ENCODE results near the gene METTL9. TPM values are rescaled to one million over a fixed set of nuclear protein-coding genes. Genes with fewer than 3 reads are reported as not detected.
"Not testable (repeated sequence)": the region's sequence is repeated elsewhere in the genome, so short reads cannot be mapped to it uniquely, and the experiment has no call there.

Gene METTL9
- total RNA-seq = 100 to 1,000 TPM; 128 to 162 (median 140) TPM

DNA sequence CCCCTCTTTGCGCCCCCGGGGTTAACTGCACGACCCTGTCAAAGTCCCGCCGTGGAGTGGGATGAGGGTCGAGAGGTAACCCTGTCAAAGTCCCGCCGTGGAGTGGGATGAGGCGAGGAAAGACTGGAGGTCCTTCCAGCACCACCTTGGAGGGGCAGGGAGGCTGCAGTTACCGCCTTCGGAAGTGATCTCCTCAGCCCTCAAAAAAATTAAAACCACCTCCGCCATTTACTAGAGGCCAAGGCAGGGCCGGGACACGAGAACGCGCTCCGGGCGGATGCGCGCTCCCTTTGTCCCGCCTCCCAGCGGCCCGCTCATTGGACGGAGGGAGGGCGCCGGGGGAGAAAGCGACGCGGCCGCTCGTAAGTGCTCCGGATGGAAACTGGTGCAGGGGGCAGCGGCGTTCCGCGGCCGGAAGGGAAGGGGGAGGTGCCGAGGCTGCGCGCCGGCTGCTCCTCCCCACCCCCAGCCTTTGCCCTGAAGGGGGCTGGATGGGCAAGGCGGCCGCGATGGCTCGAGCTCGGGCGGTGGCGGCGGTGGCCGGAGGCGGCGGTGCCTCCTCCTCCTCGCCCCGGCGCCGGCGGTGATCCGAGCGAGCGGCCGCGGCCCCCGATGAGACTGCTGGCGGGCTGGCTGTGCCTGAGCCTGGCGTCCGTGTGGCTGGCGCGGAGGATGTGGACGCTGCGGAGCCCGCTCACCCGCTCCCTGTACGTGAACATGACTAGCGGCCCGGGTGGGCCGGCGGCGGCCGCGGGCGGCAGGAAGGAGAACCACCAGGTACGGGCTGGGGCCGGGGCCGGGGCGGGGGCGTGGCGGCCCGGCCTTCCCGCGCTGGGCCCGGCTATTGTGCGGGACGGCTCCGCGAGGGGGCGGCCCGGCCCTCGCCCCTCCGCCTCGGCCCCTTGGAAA lies at the start of gene METTL9:
TSS of gene METTL9 (plus strand) at position 456 of the 909 bp plus-strand sequence. CDS start at position 613, 157 bp downstream.
- peak; percentile 92 to 99 for DNase-seq (ENCODE audit: low spot score in 2 of 2)
- intact Hi-C loops (cut with DNase I; ENCODE audit: low total_unique reads) = no loop called here
- H3K4me3 ChIP-seq (ENCODE audit: low read depth, poor library complexity, severe bottlenecking) = peak within 1 kb of the TSS; percentile 79
- 0 to 1% methylated on average over 17 to 48 of the region's 100 CpGs for WGBS, 2 donors
- TF ChIP-seq POLR2A (IDR thresholded peaks at IDR 0.05) (peak in 1 of 2 donors; percentile 40), CTCF (IDR thresholded peaks at IDR 0.05) (peak in 1 of 3 donors; percentile 50)

- intact Hi-C loops (cut with DNase I; ENCODE audit: low total_unique reads); H3K4me3 ChIP-seq (ENCODE audit: low read depth, poor library complexity, severe bottlenecking); DNase-seq (ENCODE audit: low spot score in 2 of 2): not testable (repeated sequence)
- WGBS, 2 donors = 90 to 92% methylated on average over 12 to 17 of the region's 17 CpGs
Observed at GRCh38 chr16:21549975-21550374, 49.4 kb upstream of the METTL9 start.

GRCh38 chr16:21550435-21550834 lies 48.9 kb upstream of the METTL9 start:
- WGBS, 2 donors = 60 to 63% methylated on average over 1 of the region's 5 CpGs
- DNase-seq (ENCODE audit: low spot score in 2 of 2); H3K4me3 ChIP-seq (ENCODE audit: low read depth, poor library complexity, severe bottlenecking); intact Hi-C loops (cut with DNase I; ENCODE audit: low total_unique reads): not testable (repeated sequence)

DNA sequence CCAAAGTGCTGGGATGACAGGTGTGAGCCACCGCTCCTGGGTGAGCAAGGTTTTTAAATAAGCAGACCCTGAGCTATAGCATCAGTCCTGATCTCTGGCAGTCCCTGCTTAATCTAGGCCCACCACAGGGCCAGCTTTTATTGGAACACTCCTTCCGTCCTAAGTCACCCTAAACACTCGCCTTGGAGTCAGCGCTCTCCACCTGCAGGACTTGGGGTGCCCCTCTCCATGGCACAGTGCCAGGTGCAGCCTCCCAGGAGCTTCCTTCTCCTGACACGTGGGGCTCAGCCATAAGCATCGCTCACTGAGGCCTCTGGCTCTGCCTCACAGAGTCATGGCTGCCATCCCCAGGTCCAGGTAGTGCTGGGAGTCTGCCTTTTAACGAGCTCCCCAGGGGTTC lies 48.3 kb upstream of the METTL9 start:
- DNase-seq (ENCODE audit: low spot score in 2 of 2); H3K4me3 ChIP-seq (ENCODE audit: low read depth, poor library complexity, severe bottlenecking); intact Hi-C loops (cut with DNase I; ENCODE audit: low total_unique reads): not testable (repeated sequence)
- 87 to 95% methylated on average over 3 to 5 of the region's 7 CpGs for WGBS, 2 donors

GRCh38 chr16:21551600-21551999 lies 47.8 kb upstream of the METTL9 start:
- intact Hi-C loops (cut with DNase I; ENCODE audit: low total_unique reads); DNase-seq (ENCODE audit: low spot score in 2 of 2); H3K4me3 ChIP-seq (ENCODE audit: low read depth, poor library complexity, severe bottlenecking): not testable (repeated sequence)
- 88 to 92% methylated on average over 15 to 16 of the region's 17 CpGs for WGBS, 2 donors

- H3K4me3 ChIP-seq (ENCODE audit: low read depth, poor library complexity, severe bottlenecking); DNase-seq (ENCODE audit: low spot score in 2 of 2); intact Hi-C loops (cut with DNase I; ENCODE audit: low total_unique reads): not testable (repeated sequence)
- WGBS, 2 donors = 83 to 86% methylated on average over 19 of the region's 19 CpGs
Observed at GRCh38 chr16:21553481-21554296, 45.7 kb upstream of the METTL9 start.

DNA sequence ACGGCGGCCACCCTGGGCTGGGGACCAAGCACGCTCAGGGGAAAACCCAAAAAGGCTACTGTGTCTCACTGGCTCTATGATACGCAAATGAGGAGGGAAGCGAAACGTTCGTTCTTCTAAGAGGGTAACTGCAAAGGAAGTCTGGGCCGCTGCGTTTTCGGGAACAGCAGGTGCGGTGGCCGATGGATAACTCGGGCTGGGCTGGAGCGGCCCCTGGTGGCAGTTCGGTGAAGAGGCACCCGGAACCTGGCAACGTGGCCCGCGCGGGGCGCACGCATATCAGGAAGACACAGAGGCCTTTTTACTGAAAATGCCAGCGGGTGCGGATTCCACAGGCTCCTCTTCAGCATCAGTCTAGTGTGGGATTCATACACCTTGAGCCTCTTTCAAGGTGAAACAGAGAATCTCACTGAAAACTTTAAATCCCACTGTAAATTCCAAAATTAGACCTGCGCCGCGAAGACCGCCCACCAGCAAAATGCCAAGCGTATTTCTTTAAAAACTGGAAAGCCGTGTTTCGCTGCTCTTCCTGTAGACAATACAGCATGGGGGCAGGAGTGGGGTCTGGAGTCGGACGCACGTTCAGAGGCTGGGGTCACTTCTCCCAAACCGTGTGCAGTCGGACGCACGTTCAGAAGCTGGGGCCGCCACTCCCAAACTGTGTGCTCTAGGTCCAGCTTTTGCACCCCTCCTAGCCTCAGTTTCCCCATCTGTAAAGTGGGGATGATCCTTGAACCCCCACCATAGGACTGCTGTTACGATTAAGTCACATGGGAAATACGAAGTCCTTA lies 44.4 kb upstream of the METTL9 start:
- intact Hi-C loops (cut with DNase I; ENCODE audit: low total_unique reads) = no loop called here
- DNase-seq (ENCODE audit: low spot score in 2 of 2) = peak; percentile 79 to 98
- WGBS, 2 donors = 31 to 32% methylated on average over 41 of the region's 41 CpGs
- H3K4me3 ChIP-seq (ENCODE audit: low read depth, poor library complexity, severe bottlenecking) = no peak overlapping the region
- no peak for TF ChIP-seq POLR2A (IDR thresholded peaks at IDR 0.05)
- peak in 2 of 3 donors; percentile 78 to 99 for TF ChIP-seq CTCF (IDR thresholded peaks at IDR 0.05)

DNA sequence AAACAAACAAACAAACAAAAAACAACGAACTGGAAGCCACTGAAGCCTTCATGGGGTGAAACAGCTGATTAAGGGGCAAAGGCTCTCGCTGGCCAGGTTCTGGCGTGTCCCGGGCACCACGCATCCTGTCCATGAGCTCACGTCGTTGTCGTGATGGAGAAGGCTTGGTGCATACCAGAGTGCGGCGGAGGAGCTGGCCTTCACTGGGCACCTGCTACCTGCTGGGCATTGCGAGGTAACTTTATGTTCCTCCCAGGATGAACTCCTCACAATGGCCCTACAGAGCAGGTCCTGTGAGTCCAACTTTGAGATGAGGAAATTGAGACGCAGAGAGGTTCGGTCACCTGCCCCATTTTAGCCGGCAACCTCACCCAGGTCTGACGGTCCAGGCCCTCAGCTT lies 43.8 kb upstream of the METTL9 start:
- H3K4me3 ChIP-seq (ENCODE audit: low read depth, poor library complexity, severe bottlenecking); DNase-seq (ENCODE audit: low spot score in 2 of 2); intact Hi-C loops (cut with DNase I; ENCODE audit: low total_unique reads): not testable (repeated sequence)
- 88 to 90% methylated on average over 15 of the region's 15 CpGs for WGBS, 2 donors

DNA sequence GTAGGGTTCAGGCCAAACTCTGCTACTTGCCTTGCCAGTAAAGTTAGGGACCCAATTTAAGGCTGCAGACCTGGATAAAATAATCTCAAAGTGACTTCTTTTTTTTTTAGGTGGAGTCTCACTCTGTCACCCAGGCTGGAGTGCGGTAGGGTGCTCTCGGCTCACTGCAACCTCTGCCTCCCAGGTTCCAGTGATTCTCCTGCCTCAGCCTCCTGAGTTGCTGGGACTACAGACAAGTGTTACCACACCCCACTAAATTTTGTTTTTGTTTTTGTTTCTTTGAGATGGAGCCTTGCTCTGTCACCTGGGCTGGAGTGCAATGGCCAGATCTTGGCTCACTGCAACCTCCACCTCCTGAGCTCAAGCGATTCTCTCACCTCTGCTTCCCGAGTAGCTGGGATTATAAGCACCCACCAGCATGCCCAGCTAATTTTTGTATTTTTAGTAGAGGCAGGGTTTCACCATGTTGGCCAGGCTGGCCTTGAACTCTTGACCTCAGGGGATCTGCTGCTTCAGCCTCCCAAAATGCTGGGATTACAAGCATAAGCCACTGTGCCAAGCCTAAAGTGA lies 43.3 kb upstream of the METTL9 start:
- DNase-seq (ENCODE audit: low spot score in 2 of 2); H3K4me3 ChIP-seq (ENCODE audit: low read depth, poor library complexity, severe bottlenecking); intact Hi-C loops (cut with DNase I; ENCODE audit: low total_unique reads): not testable (repeated sequence)
- 88 to 90% methylated on average over 4 of the region's 4 CpGs for WGBS, 2 donors

DNA sequence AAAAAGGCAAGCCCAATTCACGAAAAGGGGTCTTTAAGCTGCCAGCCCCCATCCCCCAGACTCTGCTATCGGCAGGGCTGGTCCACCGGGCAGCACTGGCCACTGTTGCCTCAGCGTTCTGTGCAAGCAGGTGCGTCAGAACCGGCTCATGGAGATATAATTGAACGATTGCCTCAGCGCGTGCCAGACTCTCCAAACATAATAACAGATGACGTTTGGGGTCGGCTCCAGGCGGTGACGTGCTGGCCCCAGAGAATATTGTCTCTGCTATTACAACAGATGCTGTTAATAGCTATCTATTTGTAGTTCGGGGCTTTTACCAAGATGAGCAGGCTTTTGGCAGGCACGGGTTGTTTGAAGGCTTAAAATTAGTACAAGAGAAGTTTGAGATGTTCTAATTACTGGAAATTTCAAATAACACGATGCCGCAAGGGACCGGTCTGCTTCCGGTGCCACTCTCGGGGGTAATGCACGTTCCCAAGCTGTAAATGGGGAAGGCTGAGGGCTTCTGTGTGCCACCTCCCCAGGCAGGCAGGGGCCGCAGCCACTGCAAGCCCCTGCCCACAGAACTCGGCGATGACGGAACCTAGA lies 42.6 kb upstream of the METTL9 start:
- DNase-seq (ENCODE audit: low spot score in 2 of 2) = peak; percentile 71 to 97
- intact Hi-C loops (cut with DNase I; ENCODE audit: low total_unique reads); H3K4me3 ChIP-seq (ENCODE audit: low read depth, poor library complexity, severe bottlenecking): not testable (repeated sequence)
- 60 to 64% methylated on average over 22 to 24 of the region's 25 CpGs for WGBS, 2 donors
